ENCODE results near the gene CYP2A6. TPM values are rescaled to one million over a fixed set of nuclear protein-coding genes. Genes with fewer than 3 reads are reported as not detected.

CYP2A6 gene
- total and polyA plus RNA-seq, 2 of the 4 experiments (the other 2 are of a cell fraction): not detected

- ChIA-PET CTCF (interaction anchor here (1.0 kb wide), 1 partner anchor 564 kb away, joined by 4 read pairs; the partner anchor contains the start of gene B9D2), POLR2A (ENCODE audit: unreplicated experiment) (interaction anchor here (0.6 kb wide), 1 partner anchor 45 kb away, joined by 6 read pairs; no protein-coding TSS in a partner anchor)
- Histone ChIP-seq H4K8ac (ENCODE audit: low read depth in 2 of 2, low read length in 2 of 2) (peak overlapping the region; percentile 66 to 71; a peak in 3 of 4 replicates), H2AK5ac (ENCODE audit: low read depth, low read length) (peak overlapping the region; percentile 75), H4K20me1 (ENCODE audit: insufficient read depth, low read length) (peaks cover 50% of the 10 kb centered on the region), H3K14ac (replicated peaks; ENCODE audit: low read depth, low read length) (peak overlapping the region; percentile 89), H3K4ac (ENCODE audit: low read depth, low read length) (peak overlapping the region; percentile 63), H2BK15ac (ENCODE audit: low read depth, low read length) (no peak overlapping the region), H3K4me1 (ENCODE audit: control insufficient read depth, insufficient read depth, low read length) (peaks cover 33% of the 10 kb centered on the region), H2BK20ac (ENCODE audit: low read depth, low read length) (no peak overlapping the region), H3K27me3 (ENCODE audit: control insufficient read depth, insufficient read depth, low read length) (no peaks in the 10 kb centered on the region), H2BK120ac (ENCODE audit: low read depth, low read length) (peak overlapping the region; percentile 27; the same call in 1 of the 2 replicates), H3K36me3 (ENCODE audit: control insufficient read depth, insufficient read depth, low read length) (peaks cover 35% of the 10 kb centered on the region), H4K91ac (ENCODE audit: insufficient read depth, low read depth, low read length) (peak overlapping the region; percentile 50), H3K27ac (ENCODE audit: insufficient read depth, low read length) (peak overlapping the region; percentile 95), H3K9ac (ENCODE audit: low read depth, low read length) (peak overlapping the region; percentile 96), H2AFZ (replicated peaks; ENCODE audit: low read length, poor library complexity) (peak overlapping the region; percentile 84), H3K18ac (ENCODE audit: low read depth, low read length) (peak overlapping the region; percentile 81; the same call in 1 of the 2 replicates), H3K4me2 (ENCODE audit: low read depth, low read length) (peak overlapping the region; percentile 85), H4K5ac (ENCODE audit: low read depth, low read length) (peak overlapping the region; percentile 37), H3K56ac (ENCODE audit: extremely low read depth, insufficient read depth, low read length) (peak overlapping the region; percentile 78), H3K4me3 (ENCODE audit: insufficient read depth, low read depth, low read length) (peak overlapping the region; percentile 96), H2BK5ac (ENCODE audit: low read depth, low read length, poor library complexity, severe bottlenecking) (peak overlapping the region; percentile 82), H3K79me1 (ENCODE audit: low read depth in 1 of 2, low read length in 2 of 2) (peaks cover 4 to 59% of the 10 kb centered on the region in 2 experiments; a peak in 3 of 4 replicates), H3K23ac (ENCODE audit: low read depth, low read length) (peak overlapping the region; percentile 72), H3K9me3 (ENCODE audit: control insufficient read depth, insufficient read depth, low read length) (no peaks in the 10 kb centered on the region), H2AK9ac (replicated peaks; ENCODE audit: low read depth, low read length, poor library complexity) (peak overlapping the region; percentile 99), H3K9me1 (ENCODE audit: insufficient read depth, low read length) (peaks cover 34% of the 10 kb centered on the region)
- DNase-seq (no peak), ATAC-seq (ENCODE audit: low read depth) (peak; percentile 9)
- WGBS, 2 experiments (ENCODE audit: extremely low coverage in 2 of 2, insufficient read length in 1 of 2): 1% methylated on average over 25 of the region's 40 CpGs; no CpG with 5 or more reads in 1 of the 2 experiments
- intact Hi-C loops (cut with micrococcal nuclease): loop anchor here (5.0 kb wide), 2 partner anchors 47 to 82 kb away; partner anchors contain the start of genes ACTMAP, COQ8B, ITPKC and SNRPA
- in situ Hi-C loops (cut with MboI; ENCODE audit: low sequenced_read_pairs): no loop called here
- dilution Hi-C loops (cut with HindIII; ENCODE audit: low sequenced_read_pairs, unreplicated experiment): no loop called here
- TF ChIP-seq RAD21 (IDR thresholded peaks at IDR 0.05; ENCODE audit: low read length): no peak
- no peak for TF ChIP-seq CEBPB (IDR thresholded peaks at IDR 0.05; ENCODE audit: low read depth, low read length)
- no peak for TF ChIP-seq NFE2L2 (IDR thresholded peaks at IDR 0.05; ENCODE audit: low read depth, low read length)
- TF ChIP-seq BHLHE40 (IDR thresholded peaks at IDR 0.05; ENCODE audit: low read depth, low read length): no peak
- TF ChIP-seq, protein P1, sequence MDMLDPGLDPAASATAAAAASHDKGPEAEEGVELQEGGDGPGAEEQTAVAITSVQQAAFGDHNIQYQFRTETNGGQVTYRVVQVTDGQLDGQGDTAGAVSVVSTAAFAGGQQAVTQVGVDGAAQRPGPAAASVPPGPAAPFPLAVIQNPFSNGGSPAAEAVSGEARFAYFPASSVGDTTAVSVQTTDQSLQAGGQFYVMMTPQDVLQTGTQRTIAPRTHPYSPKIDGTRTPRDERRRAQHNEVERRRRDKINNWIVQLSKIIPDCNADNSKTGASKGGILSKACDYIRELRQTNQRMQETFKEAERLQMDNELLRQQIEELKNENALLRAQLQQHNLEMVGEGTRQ (IDR thresholded peaks at IDR 0.05; ENCODE audit: low read depth, low read length): no peak
- no peak for TF ChIP-seq CHD1 (IDR thresholded peaks at IDR 0.05; ENCODE audit: low read depth, low read length)
- TF ChIP-seq MXI1 (IDR thresholded peaks at IDR 0.05; ENCODE audit: borderline replicate concordance, low read depth, low read length): peak; percentile 20; the same call in 1 of the 2 replicates
- TF ChIP-seq, protein P2, sequence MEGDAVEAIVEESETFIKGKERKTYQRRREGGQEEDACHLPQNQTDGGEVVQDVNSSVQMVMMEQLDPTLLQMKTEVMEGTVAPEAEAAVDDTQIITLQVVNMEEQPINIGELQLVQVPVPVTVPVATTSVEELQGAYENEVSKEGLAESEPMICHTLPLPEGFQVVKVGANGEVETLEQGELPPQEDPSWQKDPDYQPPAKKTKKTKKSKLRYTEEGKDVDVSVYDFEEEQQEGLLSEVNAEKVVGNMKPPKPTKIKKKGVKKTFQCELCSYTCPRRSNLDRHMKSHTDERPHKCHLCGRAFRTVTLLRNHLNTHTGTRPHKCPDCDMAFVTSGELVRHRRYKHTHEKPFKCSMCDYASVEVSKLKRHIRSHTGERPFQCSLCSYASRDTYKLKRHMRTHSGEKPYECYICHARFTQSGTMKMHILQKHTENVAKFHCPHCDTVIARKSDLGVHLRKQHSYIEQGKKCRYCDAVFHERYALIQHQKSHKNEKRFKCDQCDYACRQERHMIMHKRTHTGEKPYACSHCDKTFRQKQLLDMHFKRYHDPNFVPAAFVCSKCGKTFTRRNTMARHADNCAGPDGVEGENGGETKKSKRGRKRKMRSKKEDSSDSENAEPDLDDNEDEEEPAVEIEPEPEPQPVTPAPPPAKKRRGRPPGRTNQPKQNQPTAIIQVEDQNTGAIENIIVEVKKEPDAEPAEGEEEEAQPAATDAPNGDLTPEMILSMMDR (conservative IDR thresholded peaks at IDR 0.05; ENCODE audit: low read depth, low read length): no peak
- TF ChIP-seq MAZ (IDR thresholded peaks at IDR 0.05; ENCODE audit: borderline replicate concordance, low read depth, low read length): peak; percentile 71; the same call in 1 of the 2 replicates
- TF ChIP-seq MAFK (IDR thresholded peaks at IDR 0.05; ENCODE audit: low read depth, low read length): no peak
- TF ChIP-seq POLR2A (IDR thresholded peaks at IDR 0.05; ENCODE audit: low read depth, low read length): peak; percentile 18; the same call in 1 of the 2 replicates
- TF ChIP-seq RCOR1 (IDR thresholded peaks at IDR 0.05; ENCODE audit: insufficient replicate concordance, low read length): no peak
- BruUV-seq (replicated peaks): no TSS peak
Measured at GRCh38 chr19:40799558-40800338, 50.5 kb downstream of the CYP2A6 start.

Measured in IMR-90 (cell line).